ENCODE measurements around the gene SAMD1.

The SAMD1 gene

GRCh38 chr19:14112809-14113385, 22.3 kb upstream of the SAMD1 start:
- no peak for DNase-seq

DNA sequence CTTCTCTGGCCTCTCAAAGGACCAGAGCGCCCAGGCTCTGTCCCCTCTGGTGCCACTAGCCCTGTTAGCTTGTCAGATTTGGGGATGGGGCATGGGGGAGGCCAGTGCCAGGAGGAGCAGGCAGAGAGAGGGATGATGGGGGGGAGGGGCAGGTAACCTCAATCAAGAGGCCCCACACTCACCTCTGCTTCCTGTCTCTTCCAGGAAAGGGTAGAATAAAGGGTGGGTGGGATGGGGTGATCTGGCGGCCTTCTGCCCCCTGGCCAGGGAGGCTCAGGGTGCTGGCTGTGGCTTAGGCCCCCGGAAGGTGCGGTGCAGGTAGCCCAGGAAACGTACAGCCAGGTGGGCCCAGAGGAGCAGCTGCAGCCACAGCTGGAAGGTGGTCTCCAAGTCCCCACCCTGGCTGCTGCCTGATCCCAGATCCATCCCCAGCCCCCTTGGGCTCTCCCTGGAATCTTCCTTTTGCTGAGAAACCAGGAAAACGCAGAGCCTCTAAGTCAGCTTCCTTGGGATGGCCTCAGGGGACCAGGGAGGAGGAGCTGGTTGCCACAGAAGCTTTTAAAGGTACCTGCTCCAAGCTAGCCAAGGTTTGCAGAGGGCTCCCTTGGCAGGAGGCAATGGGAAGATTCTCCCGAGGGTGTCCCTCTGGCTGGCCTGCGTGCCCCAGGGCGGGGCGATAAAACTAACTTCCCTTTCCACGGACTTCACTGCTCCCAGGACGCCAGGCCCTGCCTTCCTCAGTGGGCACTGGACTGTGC, 21.7 kb upstream of the SAMD1 start:
- DNase-seq, result no peak

- no peak for DNase-seq
Observed at GRCh38 chr19:14111486-14111885, 20.9 kb upstream of the SAMD1 start.

- DNase-seq, result no peak
Observed at GRCh38 chr19:14110650-14111049, 20.1 kb upstream of the SAMD1 start.

DNA sequence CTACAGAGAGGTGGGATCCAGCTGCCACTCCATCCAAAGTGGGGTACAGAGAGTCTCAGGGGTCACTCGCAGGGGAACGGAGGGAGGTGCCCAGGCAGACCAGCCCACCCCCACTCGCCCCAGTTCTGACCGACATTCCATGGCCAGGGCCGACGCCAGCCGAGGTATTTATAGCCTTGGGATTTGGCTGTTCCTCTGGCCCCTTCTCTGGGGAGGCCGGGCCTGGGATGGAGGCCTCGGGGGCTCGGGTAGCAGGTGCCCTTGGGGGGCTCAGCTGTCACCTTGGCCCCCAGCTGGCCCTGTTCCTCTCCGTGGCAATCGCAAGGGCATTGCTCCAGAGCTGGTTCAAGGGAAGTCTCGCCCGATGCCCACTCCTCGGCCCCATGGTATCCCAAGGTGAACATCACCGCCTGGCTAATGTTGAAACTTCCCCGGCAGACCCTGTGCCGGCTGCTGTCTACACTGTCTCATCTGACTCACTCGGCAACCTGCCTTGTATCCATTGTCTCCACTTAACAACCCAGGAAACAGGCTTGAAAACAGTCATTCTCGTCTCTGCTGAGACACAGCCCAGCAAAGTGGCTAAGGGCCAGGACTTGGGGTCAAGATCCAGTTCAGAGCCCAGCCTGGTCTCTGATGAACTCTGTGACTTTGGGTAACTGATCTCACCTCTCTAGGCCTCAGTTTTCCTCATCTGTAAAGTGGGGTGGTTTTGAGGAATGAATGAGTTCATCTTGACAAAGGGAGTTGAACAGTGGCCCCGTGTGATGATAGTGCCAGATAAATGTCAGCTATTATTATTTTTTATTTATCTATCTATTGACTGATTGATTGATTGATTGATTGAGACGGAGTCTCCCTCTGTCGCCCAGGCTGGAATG, 17.3 kb upstream of the SAMD1 start:
- no peak for DNase-seq

DNA sequence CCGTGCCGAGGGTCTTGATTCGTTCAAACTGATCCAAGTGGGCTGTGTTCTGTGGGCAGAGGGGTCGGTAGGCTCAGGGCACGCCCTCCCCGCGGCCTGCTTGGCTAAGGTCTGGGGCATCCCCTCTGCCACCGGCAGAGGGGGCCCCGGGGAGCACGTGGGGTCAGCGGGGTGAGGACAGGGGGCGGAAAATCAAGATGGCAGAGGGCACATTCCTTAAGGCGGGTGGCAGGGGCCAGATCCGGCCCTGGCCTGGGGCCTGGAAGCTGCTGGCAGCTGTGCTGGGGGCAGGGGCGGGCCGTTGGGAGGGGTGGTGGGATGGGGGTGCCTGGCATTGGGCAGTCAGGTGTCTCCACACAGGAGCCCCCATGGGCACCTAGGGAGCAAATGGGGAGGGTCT, 16.3 kb upstream of the SAMD1 start:
- no peak for DNase-seq

DNA sequence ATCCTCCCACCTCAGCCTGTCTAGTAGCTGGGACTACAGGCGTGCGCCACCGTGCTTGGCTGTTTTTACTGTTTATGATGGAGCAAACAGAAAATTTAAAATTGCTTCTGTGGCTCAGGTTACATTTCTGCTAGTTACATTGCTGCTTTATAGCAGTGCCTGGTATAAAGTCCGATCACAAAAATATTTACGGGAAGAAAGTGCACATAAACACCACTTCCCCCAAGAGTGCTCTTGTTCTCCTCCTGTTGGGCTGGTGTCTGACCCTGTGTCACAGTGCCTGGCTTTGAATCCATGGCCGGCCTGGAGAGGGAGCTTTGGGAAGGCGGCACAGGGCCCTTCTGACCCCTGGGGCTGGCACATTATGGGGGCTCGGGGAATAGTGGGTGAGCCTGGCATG, 15.1 kb upstream of the SAMD1 start:
- DNase-seq, result no peak

GRCh38 chr19:14103310-14103709, 12.8 kb upstream of the SAMD1 start:
- no peak for DNase-seq

DNA sequence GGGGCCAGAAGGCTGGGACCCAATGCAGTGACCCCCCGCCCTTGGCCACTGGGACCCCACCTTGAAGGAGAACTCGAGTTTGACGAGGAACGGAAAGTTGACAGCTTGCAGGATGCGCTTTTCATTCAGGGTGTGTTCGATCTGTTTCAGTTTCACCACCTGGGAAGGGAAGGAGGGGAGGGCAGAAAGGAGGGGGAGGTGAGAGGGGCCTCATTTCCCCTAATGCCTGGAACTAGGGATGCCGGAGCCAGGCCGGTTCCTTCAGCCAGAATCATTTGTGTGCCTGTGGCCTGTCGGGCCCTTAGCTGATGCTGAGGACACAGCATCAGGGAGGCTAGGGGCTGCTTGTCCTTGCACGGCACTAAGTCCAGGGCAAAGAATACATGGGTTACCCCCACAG, 12.2 kb upstream of the SAMD1 start:
- DNase-seq, result no peak

DNA sequence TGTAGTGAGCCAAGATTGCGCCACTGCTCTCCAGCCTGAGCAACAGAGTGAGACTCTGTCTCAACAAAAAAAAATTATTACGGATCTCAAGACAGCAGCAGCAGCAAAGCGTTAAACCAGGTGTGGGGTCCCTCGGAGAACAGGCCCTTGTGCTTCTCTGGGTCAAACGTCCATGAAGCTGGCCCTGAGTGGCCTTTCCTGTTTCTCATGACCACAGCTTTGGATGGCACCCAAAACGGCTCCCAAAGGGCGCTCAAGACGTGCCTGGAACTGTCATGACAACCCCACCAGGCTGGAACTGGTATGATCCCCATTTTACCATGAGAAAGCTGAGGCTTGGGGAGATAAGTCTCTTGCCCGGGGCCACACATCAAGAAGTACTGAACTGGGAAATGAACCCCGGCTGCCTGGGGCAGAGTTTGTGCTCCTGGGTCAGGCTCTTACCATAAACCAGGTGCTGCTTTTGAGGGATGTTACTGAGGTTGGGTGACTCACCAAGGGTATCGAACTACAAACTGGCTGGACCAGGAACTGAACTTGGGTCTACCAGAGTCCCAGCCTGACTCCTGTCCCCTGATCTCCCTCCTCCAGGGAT, 11.6 kb upstream of the SAMD1 start:
- DNase-seq, result no peak

- no peak for DNase-seq
Observed at GRCh38 chr19:14101003-14101545, 10.5 kb upstream of the SAMD1 start.

- DNase-seq, result no peak
Observed at GRCh38 chr19:14097532-14098151, 7.1 kb upstream of the SAMD1 start.

DNA sequence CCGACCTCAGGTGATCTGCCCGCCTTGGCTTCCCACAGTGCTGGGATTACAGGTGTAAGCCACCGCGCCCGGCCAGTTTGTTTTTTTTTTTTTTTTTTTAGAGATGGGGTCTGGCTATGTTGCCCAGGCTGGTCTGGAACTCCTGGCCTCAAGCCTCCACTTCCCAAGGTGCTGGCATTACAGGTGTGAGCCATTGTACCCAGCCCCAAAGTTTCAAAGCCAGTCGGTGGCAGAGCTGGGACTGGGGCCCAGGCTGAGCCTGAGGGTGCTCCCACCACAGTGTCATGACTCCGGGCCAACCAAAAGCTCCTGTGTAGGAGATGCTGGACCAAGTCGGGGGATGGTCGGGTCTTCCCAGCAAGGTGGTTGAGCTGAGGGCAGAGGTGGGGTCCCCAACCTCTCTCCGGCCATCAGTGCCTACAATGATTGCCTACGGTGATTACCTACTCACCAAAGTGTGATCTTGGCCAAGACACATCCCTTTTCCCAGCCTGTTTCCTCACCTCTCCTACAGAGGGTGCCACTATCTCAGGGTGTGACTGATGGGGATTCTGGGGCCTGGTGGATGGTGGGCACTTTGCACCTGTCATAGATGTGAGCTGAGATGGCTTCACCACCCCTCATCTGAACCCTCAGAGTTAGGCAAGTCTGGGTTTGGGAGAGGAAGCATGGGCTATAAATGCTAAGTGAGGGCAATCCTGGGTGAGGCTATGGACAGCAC, 5.9 kb upstream of the SAMD1 start:
- DNase-seq, result no peak

DNA sequence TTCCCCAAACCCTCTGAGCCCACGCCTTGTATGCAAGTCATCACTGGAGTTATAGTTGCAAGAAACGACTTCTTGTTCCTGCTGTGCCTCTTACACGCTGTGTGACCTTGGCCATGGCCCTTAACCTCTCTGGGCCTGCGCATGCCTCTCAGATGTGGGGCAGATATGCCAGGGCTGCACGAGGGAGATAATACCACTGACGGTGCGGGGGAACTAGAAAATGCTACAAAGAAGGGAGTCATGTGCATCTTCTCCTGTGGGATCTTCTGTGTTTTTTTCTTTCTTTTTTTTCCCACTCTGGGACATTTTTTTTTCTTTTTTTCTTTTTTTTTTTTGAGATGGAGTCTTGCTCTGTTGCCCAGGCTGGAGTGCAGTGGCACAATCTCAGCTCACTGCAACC, 4.3 kb upstream of the SAMD1 start:
- DNase-seq, result no peak

- no peak for DNase-seq
Observed at GRCh38 chr19:14093117-14093823, 2.7 kb upstream of the SAMD1 start.

- peak in 1 of 4 experiments; percentile 61 for DNase-seq
Observed at GRCh38 chr19:14091813-14092462, 1.4 kb upstream of the SAMD1 start.

- peak; percentile 46 to 61 (median 52) for DNase-seq
Observed at GRCh38 chr19:14091081-14091812, 696 bp upstream of the SAMD1 start.

DNA sequence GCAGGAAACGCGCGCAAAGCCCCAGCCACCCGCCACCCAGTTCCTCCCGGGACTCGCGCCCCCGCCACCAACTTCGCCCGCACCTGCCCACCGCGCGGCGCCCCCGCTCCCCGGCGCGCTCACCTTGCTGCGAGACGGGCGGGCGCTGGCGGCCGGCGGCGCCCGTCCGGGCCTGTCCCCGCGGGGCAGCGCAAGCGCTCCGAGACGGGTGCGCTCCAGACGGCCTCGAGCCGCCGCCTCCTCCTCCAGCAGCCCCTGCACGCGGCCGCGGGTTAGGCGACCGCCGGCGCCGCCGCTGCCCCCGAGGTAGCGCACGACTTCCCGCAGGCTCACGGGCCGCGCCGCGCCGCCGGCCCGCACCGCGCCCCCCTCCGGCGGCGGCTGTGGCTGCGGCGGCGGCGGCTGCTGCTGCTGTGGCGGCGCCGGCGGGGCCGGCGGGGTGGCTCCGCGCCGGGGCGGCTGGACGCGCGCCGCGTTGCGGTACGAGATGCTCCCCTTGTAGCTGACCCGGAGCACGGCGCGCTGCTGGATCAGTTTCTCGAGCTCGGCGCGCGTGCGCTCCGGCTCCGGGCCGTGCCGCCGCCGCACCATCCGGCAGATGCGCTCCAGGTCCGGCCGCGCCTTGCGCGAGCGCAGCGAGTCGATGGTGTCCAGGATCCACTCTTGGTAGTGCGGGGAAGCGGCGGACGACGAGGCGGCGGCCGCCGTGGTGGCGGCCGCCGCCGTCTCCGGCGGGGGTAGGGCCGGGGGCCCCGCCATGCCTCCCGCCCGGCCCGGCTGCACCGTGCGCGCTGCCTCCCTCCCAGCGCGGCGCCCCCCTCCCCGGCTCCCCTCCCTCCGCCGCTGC, 666 bp downstream of the SAMD1 start:
- DNase-seq, result peak in 3 of 4 experiments; percentile 16 to 49 (median 24)

- DNase-seq, result no peak
Observed at GRCh38 chr19:14089412-14089661, 1.2 kb downstream of the SAMD1 start.

Measured in activated naive CD4-positive, alpha-beta T cell (primary cell).